ENCODE data around the gene APRT. TPM values are rescaled to one million over a fixed set of nuclear protein-coding genes. Genes with fewer than 3 reads are reported as not detected.
A peak's percentile ranks its signal among the peaks of the same experiment; 100 is the strongest.

The APRT gene
- total and polyA plus RNA-seq, 2 of the 8 experiments (the other 6 are each of a cell fraction or from before 2014, with no cell fraction given), result 221 to 267 TPM

DNA sequence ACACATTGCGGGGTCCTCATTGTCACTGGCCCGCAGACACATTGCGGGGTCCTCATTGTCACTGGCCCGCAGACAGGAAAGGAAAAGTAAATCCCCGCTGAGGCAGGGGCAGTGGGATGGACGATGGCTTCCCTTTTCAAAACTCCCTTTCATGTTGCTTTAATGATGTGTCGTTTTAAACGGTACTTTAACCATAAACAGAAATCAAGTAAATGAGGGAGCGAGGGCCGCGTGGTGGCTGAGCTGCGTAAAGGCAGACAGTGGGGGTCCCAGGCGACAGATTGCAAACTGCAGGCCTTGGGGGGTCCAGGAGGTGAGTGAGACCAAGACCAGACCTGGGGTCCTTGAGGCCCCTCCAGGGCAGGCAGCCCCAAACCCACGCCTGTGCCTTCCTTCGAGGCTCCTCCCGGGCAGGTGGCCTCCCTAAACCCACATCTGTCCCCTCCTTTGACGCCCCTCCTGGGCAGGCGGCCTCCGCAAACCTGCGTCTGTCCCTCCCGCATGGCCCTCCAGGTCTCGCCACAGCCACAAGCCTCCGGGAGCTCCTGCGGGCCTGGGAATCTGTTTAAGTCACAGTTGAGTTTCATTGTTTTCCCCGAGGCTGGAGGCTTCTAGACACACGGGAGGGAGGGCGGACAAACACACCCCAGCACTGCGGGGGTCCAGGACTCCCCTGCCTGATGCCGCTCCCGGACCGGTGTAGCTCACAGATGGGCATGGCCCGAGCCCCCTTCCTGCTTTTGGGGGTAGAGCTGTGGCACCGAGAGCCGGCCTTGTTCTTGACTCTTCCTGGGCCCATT, 34.1 kb downstream of the APRT start (continued):
- TF ChIP-seq, protein P1, sequence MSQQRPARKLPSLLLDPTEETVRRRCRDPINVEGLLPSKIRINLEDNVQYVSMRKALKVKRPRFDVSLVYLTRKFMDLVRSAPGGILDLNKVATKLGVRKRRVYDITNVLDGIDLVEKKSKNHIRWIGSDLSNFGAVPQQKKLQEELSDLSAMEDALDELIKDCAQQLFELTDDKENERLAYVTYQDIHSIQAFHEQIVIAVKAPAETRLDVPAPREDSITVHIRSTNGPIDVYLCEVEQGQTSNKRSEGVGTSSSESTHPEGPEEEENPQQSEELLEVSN (IDR thresholded peaks at IDR 0.05), result peak; percentile 60
- TF ChIP-seq SAP30 (IDR thresholded peaks at IDR 0.05; ENCODE audit: insufficient read depth, insufficient replicate concordance, low read length) (no peak), KDM4A (IDR thresholded peaks at IDR 0.05; ENCODE audit: low read depth, low read length, severe bottlenecking) (no peak), JUN (IDR thresholded peaks at IDR 0.05; ENCODE audit: low read depth, low read length) (no peak), RXRA (IDR thresholded peaks at IDR 0.05; ENCODE audit: insufficient read depth, low read depth, low read length) (no peak), CTBP2 (IDR thresholded peaks at IDR 0.05; ENCODE audit: borderline replicate concordance, insufficient read depth, insufficient read length, low read length) (no peak)

Measured in H1 (cell line).